Muscle layer of duodenum (tissue), 2 donors: ENCODE results near the gene PAPOLA.
A peak's percentile ranks its signal among the peaks of the same experiment; 100 is the strongest.

Source experiments
- H3K27ac ChIP-seq: one replicate; pipeline ENCODE4 v1.7.0; 2013; ENCODE audit warnings: mild to moderate bottlenecking, low read length
- H3K27me3 ChIP-seq: one replicate; pipeline ENCODE4 v1.7.0; 2013; ENCODE audit warnings: low read depth, mild to moderate bottlenecking, control low read depth, low read length
- H3K36me3 ChIP-seq, 2 donors: one replicate each; pipeline ENCODE4 v1.7.0; 2013; ENCODE audit warnings: low read length in 2 of 2, control low read depth in 1 of 2, mild to moderate bottlenecking in 1 of 2; ENCODE audit not compliant: insufficient read depth in 2 of 2, control insufficient read depth in 1 of 2
- H3K4me1 ChIP-seq, 2 donors: one replicate each; pipeline ENCODE4 v1.7.0; 2013; ENCODE audit warnings: low read length in 2 of 2, mild to moderate bottlenecking in 2 of 2, control low read depth in 1 of 2, moderate library complexity in 1 of 2; ENCODE audit not compliant: insufficient read depth in 2 of 2, control insufficient read depth in 1 of 2
- H3K4me3 ChIP-seq, 2 donors: one replicate each; pipeline ENCODE4 v1.7.0; 2013; ENCODE audit warnings: low read length in 2 of 2, low read depth in 1 of 2, mild to moderate bottlenecking in 1 of 2
- H3K9me3 ChIP-seq, 2 donors: one replicate each; pipeline ENCODE4 v1.7.0; 2013; ENCODE audit warnings: low read length in 2 of 2, control low read depth in 1 of 2, mild to moderate bottlenecking in 1 of 2; ENCODE audit not compliant: control insufficient read depth in 1 of 2
- donor health status: healthy.

PAPOLA gene

GRCh38 chr14:96481731-96482314, 20.4 kb upstream of the PAPOLA start:
- no peaks in the 10 kb centered on the region for H3K9me3 ChIP-seq
- no peaks in the 10 kb centered on the region for H3K27me3 ChIP-seq
- no peak overlapping the region for H3K27ac ChIP-seq
- H3K36me3 ChIP-seq: no peaks in the 10 kb centered on the region
- H3K4me3 ChIP-seq: no peak overlapping the region
- no peaks in the 10 kb centered on the region for H3K4me1 ChIP-seq

- Histone ChIP-seq H3K9me3 (no peaks in the 10 kb centered on the region), H3K27me3 (no peaks in the 10 kb centered on the region), H3K4me1 (no peaks in the 10 kb centered on the region), H3K4me3 (no peak overlapping the region), H3K27ac (no peak overlapping the region), H3K36me3 (no peaks in the 10 kb centered on the region)
Measured at GRCh38 chr14:96482986-96483385, 19.2 kb upstream of the PAPOLA start.

GRCh38 chr14:96484399-96484798, 17.8 kb upstream of the PAPOLA start:
- Histone ChIP-seq H3K4me3 (no peak overlapping the region), H3K4me1 (no peaks in the 10 kb centered on the region), H3K9me3 (no peaks in the 10 kb centered on the region)

GRCh38 chr14:96486705-96487104, 15.5 kb upstream of the PAPOLA start:
- Histone ChIP-seq H3K27ac (no peak overlapping the region), H3K4me1 (no peaks in the 10 kb centered on the region), H3K4me3 (no peak overlapping the region), H3K27me3 (no peaks in the 10 kb centered on the region), H3K36me3 (no peaks in the 10 kb centered on the region), H3K9me3 (no peaks in the 10 kb centered on the region)

More at GRCh38 chr14:96484399-96484798, 17.8 kb upstream of the PAPOLA start:
- Histone ChIP-seq H3K27me3 (no peaks in the 10 kb centered on the region), H3K27ac (no peak overlapping the region), H3K36me3 (no peaks in the 10 kb centered on the region)

GRCh38 chr14:96489327-96489726, 12.9 kb upstream of the PAPOLA start:
- Histone ChIP-seq H3K27me3 (no peaks in the 10 kb centered on the region), H3K4me3 (no peak overlapping the region), H3K9me3 (no peaks in the 10 kb centered on the region), H3K4me1 (no peaks in the 10 kb centered on the region), H3K27ac (no peak overlapping the region), H3K36me3 (no peaks in the 10 kb centered on the region)

- Histone ChIP-seq H3K4me3 (no peak overlapping the region), H3K27ac (no peak overlapping the region), H3K9me3 (no peaks in the 10 kb centered on the region), H3K4me1 (no peaks in the 10 kb centered on the region), H3K27me3 (no peaks in the 10 kb centered on the region), H3K36me3 (no peaks in the 10 kb centered on the region)
Measured at GRCh38 chr14:96493178-96493577, 9.0 kb upstream of the PAPOLA start.

GRCh38 chr14:96494331-96494730, 7.9 kb upstream of the PAPOLA start:
- no peaks in the 10 kb centered on the region for H3K9me3 ChIP-seq
- no peaks in the 10 kb centered on the region for H3K4me1 ChIP-seq
- no peaks in the 10 kb centered on the region for H3K27me3 ChIP-seq
- H3K36me3 ChIP-seq: no peaks in the 10 kb centered on the region
- H3K4me3 ChIP-seq: no peak overlapping the region
- no peak overlapping the region for H3K27ac ChIP-seq

- H3K4me3 ChIP-seq: no peak overlapping the region
Measured at GRCh38 chr14:96497087-96497486, 5.1 kb upstream of the PAPOLA start.

GRCh38 chr14:96497586-96497985, 4.6 kb upstream of the PAPOLA start:
- H3K4me1 ChIP-seq: peaks cover 0 to 6% of the 10 kb centered on the region in 2 donors
- no peaks in the 10 kb centered on the region for H3K27me3 ChIP-seq

More at GRCh38 chr14:96497087-96497486, 5.1 kb upstream of the PAPOLA start:
- H3K27ac ChIP-seq: no peak overlapping the region
- H3K4me1 ChIP-seq: peaks cover 0 to 6% of the 10 kb centered on the region in 2 donors
- H3K9me3 ChIP-seq: no peaks in the 10 kb centered on the region
- H3K27me3 ChIP-seq: no peaks in the 10 kb centered on the region
- no peaks in the 10 kb centered on the region for H3K36me3 ChIP-seq

GRCh38 chr14:96501217-96501739, 904 bp upstream of the PAPOLA start:
- H3K4me3 ChIP-seq: peak overlapping the region; percentile 80 to 95

More at GRCh38 chr14:96497586-96497985, 4.6 kb upstream of the PAPOLA start:
- H3K36me3 ChIP-seq: no peaks in the 10 kb centered on the region
- H3K9me3 ChIP-seq: no peaks in the 10 kb centered on the region
- no peak overlapping the region for H3K4me3 ChIP-seq
- H3K27ac ChIP-seq: no peak overlapping the region

GRCh38 chr14:96502621-96503305, 581 bp downstream of the PAPOLA start:
- H3K4me3 ChIP-seq: peak overlapping the region; percentile 80 to 95
- no peaks in the 10 kb centered on the region for H3K9me3 ChIP-seq
- H3K27me3 ChIP-seq: no peaks in the 10 kb centered on the region
- H3K36me3 ChIP-seq: no peaks in the 10 kb centered on the region
- peak overlapping the region; percentile 84 for H3K27ac ChIP-seq
- peaks cover 25 to 35% of the 10 kb centered on the region in 2 donors for H3K4me1 ChIP-seq

More at GRCh38 chr14:96501217-96501739, 904 bp upstream of the PAPOLA start:
- H3K9me3 ChIP-seq: no peaks in the 10 kb centered on the region
- H3K36me3 ChIP-seq: no peaks in the 10 kb centered on the region
- no peaks in the 10 kb centered on the region for H3K27me3 ChIP-seq
- peaks cover 25 to 27% of the 10 kb centered on the region in 2 donors for H3K4me1 ChIP-seq
- peak overlapping the region; percentile 84 for H3K27ac ChIP-seq
